HCT116 (cell line): ENCODE measurements around the gene SLC44A3. TPM values are rescaled to one million over a fixed set of nuclear protein-coding genes. Genes with fewer than 3 reads are reported as not detected.

ENCODE experiments used
- total RNA-seq: library from RNA; stranded (reverse); gene quantifications from one replicate; pipeline ENCODE4 v1.2.1, GENCODE V29; 2021; ENCODE audit not compliant: unreplicated experiment

Gene SLC44A3
- total RNA-seq, 1 experiment from 2014 or later, result 9.6 TPM

Other genes starting within 250 kb of the SLC44A3 start
- 109 TPM for gene CNN3, start 106.8 kb downstream of the SLC44A3 start, total RNA-seq